C4-2B (cell line): Measurements from ENCODE around the gene DDX50.

Source experiments
- CTCF ChIP-seq: fragments of 450-650 bp; conservative IDR thresholded peaks from 2 replicates; pipeline ENCODE4 v1.5.1; 2017; ENCODE audit warnings: mild to moderate bottlenecking
- ZFX ChIP-seq: fragments of 450-650 bp; IDR thresholded peaks from 2 replicates; pipeline ENCODE4 v1.6.1; 2017

GRCh38 chr10:68938884-68939283 is 37.8 kb downstream of the DDX50 start:
- TF ChIP-seq CTCF (no peak), ZFX (no peak)
